A204.1 (cell line): Measurements from ENCODE around the gene EPM2A.

ENCODE experiments used
- FAIRE-seq: peaks from 2 replicates; lab custom pipeline; 2012; peaks lifted over from hg19 to GRCh38; lab: Jason Lieb, UNC

Gene EPM2A

DNA sequence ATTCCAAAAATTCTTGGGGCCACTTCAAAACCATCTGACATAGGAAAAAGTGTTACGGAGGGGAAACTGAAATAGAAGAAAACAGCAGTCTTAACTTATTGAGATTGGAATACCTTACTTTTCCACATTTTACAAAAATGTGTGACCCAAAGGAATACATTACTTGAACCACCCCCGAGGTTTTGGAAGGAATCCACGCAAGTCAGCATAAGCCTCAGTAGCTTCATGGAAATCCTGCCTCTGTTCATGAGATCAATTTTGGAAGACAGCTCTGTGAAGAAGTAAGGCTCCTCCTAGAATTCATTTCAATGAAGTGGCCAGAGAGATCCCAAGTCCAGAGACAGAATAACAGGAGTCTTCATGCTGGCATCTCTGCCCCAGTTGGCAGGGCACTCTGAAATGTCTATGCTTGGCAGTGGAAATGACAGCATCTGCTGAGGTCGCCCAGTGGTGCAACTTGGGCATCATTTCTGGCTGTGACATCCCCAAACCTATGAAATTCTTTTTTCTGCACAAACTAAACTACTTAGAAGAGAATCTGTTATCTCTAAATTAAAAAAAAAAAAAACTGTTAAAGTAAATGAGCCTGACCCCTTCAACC, 132.5 kb downstream of the EPM2A start:
- FAIRE-seq = no peak

DNA sequence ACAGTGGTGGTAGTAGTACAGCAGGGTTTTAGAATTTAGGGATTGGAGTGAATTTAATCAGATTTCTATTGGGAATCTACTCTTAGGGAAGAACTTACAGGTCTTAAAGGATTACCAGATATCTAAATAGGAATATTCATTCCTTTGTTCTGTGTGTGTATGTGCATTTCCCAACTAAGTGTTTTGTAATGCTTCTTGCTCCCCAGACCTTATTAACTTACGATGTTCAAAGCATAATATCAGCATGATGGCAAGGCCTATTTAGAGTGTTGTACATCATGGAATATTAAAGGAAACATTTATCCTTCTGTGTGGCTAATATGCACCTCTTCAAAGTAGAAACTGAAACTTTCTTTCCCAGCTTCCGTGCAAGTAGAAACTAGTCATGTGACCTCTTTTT, 133.9 kb downstream of the EPM2A start:
- FAIRE-seq = no peak

DNA sequence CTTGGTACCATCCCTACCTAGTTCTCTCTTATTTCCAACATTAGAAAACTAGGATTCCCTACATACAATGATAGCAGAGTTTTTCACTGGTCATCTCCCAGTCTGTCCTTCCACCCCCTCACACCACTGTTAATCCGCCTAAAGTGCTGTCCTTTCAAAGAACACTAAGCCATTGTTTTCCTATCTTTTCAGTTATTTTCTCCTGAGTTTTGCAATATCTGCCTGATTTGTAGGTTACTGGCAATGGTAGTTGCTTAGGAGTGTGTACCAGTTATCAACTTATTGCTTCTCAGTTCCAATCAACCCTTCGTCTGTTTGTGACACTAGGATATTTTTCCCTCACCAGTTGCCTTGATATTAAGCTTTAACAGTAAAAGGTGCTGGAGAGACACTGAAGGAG, 135.0 kb downstream of the EPM2A start:
- no peak for FAIRE-seq

DNA sequence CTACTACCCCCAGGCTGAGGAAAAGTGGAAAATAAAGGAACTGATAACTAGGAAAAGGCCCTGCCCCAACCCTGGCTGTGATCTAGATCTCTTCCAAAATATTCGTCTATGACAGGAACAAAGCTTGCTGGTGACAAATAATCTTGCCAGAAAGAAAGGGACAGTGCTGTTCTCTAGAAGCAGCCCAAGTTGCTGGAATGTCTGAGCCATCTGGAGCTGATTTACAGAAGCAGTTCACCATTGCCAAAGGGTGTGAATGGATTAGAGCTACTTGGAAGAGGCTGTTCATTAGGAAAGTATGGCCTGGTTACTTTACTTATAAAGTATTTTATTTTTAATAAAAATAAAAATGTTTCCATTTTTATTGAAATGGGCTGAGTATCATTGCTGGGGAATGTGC, 146.3 kb downstream of the EPM2A start:
- no peak for FAIRE-seq

DNA sequence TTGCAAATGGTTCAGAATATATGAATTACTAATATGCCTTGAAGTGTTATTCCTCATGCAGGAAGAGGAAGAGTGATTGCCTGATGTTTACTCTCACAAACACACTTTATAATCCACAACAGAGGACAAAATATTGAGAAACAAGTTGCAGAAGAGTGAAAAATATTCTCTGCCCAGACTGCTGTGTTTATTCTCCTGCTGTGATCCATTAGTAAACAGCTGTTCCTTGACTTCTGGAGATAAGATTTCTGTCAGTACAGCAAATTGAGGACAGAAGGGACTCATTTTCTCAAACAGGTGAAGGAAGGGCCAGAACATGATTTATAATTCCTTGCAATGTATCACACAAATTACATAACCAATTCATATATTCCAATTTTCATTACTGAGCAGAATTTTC, 148.0 kb downstream of the EPM2A start:
- FAIRE-seq = no peak

DNA sequence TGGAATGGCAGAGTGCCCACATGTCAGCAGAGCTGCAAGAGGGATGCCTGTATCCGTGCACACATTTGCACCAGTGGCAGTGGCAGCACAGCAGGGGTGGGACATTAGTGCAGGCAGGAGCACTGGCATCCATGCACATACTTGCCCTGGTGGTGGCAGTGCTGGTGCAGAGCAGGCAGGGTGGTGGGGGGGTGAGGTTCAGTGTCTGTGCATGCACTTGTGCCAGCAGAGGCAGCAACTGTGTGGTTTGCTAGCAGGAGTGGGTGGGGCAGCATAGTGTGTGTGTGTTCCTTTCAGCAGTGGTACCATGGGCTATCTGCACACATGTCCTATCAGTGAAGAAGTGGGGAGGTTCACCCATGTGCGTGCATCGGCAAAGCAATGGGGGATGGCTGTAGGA, 151.6 kb downstream of the EPM2A start:
- no peak for FAIRE-seq
